NCI-H226 (cell line): ENCODE results near the gene KIZ.

Experiments used
- DNase-seq: peaks from one replicate; pipeline ENCODE4 v3.0.0-alpha.2; 2015

KIZ gene

GRCh38 chr20:21272679-21273078 lies 146.8 kb downstream of the KIZ start:
- no peak for DNase-seq

GRCh38 chr20:21273755-21274386 lies 148.0 kb downstream of the KIZ start:
- DNase-seq = no peak

GRCh38 chr20:21278829-21279228 lies 152.9 kb downstream of the KIZ start:
- no peak for DNase-seq

GRCh38 chr20:21279706-21280521 lies 154.0 kb downstream of the KIZ start:
- no peak for DNase-seq

- no peak for DNase-seq
Measured at GRCh38 chr20:21280522-21281016, 154.7 kb downstream of the KIZ start.

- no peak for DNase-seq
Measured at GRCh38 chr20:21286775-21287174, 160.9 kb downstream of the KIZ start.

GRCh38 chr20:21288587-21289370 lies 162.9 kb downstream of the KIZ start:
- no peak for DNase-seq

- no peak for DNase-seq
Measured at GRCh38 chr20:21289651-21290050, 163.8 kb downstream of the KIZ start.

GRCh38 chr20:21291026-21291425 lies 165.1 kb downstream of the KIZ start:
- no peak for DNase-seq

- no peak for DNase-seq
Measured at GRCh38 chr20:21294755-21295154, 168.9 kb downstream of the KIZ start.
